Activated CD8-positive, alpha-beta memory T cell treated with anti-CD3 and anti-CD28 coated beads for 36 hours (primary cell): ENCODE measurements around the gene VPS33A. TPM values are rescaled to one million over a fixed set of nuclear protein-coding genes. Genes with fewer than 3 reads are reported as not detected.

Experiments used
- CTCF ChIA-PET: fragments of 350-600 bp; sonication (Branson Sonifier 250); formaldehyde crosslinking; loops from one replicate; lab custom pipeline; 2021; ENCODE audit warnings: antibody characterized with exemption; lab: Charles Lee
- POLR2A ChIA-PET: fragments of 350-600 bp; sonication (Branson Sonifier 250); formaldehyde crosslinking; loops from one replicate; lab custom pipeline; 2021; ENCODE audit warnings: antibody characterized with exemption; lab: Charles Lee
- total RNA-seq, 2 experiments: library from RNA; stranded (reverse); gene quantifications; one replicate each; pipeline ENCODE4 v1.2.3, GENCODE V29; 2021

The VPS33A gene
- total RNA-seq, 2 experiments from 2014 or later: 37.2 to 40.7 TPM

GRCh38 chr12:122194804-122195203 lies 71.5 kb downstream of the VPS33A start:
- POLR2A ChIA-PET: no interaction called here
- CTCF ChIA-PET: interaction anchor here (0.8 to 3.6 kb wide), 4 partner anchors 12 to 400 kb away, joined by 3 to 10 read pairs (median 4); partner anchors contain the start of gene LRRC43

GRCh38 chr12:122192441-122192840 lies 73.9 kb downstream of the VPS33A start:
- POLR2A ChIA-PET: no interaction called here

GRCh38 chr12:122190842-122191668 lies 75.2 kb downstream of the VPS33A start:
- POLR2A ChIA-PET: interaction anchor here (1.1 kb wide), 1 partner anchor 14 kb away, joined by 4 read pairs; no protein-coding TSS in a partner anchor

More at GRCh38 chr12:122192441-122192840, 73.9 kb downstream of the VPS33A start:
- CTCF ChIA-PET: interaction anchor here (1.3 to 1.4 kb wide), 2 partner anchors 69 to 138 kb away, joined by 4 to 6 read pairs; no protein-coding TSS in a partner anchor

GRCh38 chr12:122189626-122190475 lies 76.4 kb downstream of the VPS33A start:
- ChIA-PET CTCF (interaction anchor here (0.7 to 2.2 kb wide), 7 partner anchors 23 to 67 kb away, joined by 3 to 18 read pairs (median 6); no protein-coding TSS in a partner anchor), POLR2A (no interaction called here)

More at GRCh38 chr12:122190842-122191668, 75.2 kb downstream of the VPS33A start:
- CTCF ChIA-PET: interaction anchor here (0.6 to 2.2 kb wide), 19 partner anchors 11 to 137 kb away, joined by 3 to 18 read pairs (median 4); no protein-coding TSS in a partner anchor

- CTCF ChIA-PET: interaction anchor here (0.6 kb wide), 1 partner anchor 335 kb away, joined by 5 read pairs; no protein-coding TSS in a partner anchor
- POLR2A ChIA-PET: interaction anchor here (1.2 kb wide), 1 partner anchor 21 kb away, joined by 4 read pairs; no protein-coding TSS in a partner anchor
These were observed 78.8 kb downstream of the VPS33A start for GRCh38 chr12:122187466-122187865.

- ChIA-PET CTCF (no interaction called here), POLR2A (no interaction called here)
These were observed 80.7 kb downstream of the VPS33A start for GRCh38 chr12:122185494-122186082.

GRCh38 chr12:122185079-122185478 lies 81.2 kb downstream of the VPS33A start:
- ChIA-PET POLR2A (no interaction called here), CTCF (no interaction called here)

- ChIA-PET CTCF (no interaction called here), POLR2A (no interaction called here)
These were observed 81.8 kb downstream of the VPS33A start for GRCh38 chr12:122184517-122184916.

GRCh38 chr12:122183588-122183940 lies 82.7 kb downstream of the VPS33A start:
- ChIA-PET POLR2A (no interaction called here), CTCF (no interaction called here)

GRCh38 chr12:122182887-122183587 lies 83.3 kb downstream of the VPS33A start, which contains the start of gene LRRC43:
LRRC43 (plus strand) TSS chr12:122183123; CDS start chr12:122183145, 22 bp downstream.
- POLR2A ChIA-PET: interaction anchor here (0.6 kb wide), 1 partner anchor 21 kb away, joined by 3 read pairs; no protein-coding TSS in a partner anchor
- CTCF ChIA-PET: interaction anchor here (0.5 to 1.2 kb wide), 5 partner anchors 12 to 94 kb away, joined by 3 to 6 read pairs (median 3); no protein-coding TSS in a partner anchor

Other genes with a start within 250 kb of the VPS33A start
- 1 to 10 TPM; 3.7 to 4.0 TPM for gene BCL7A, start 244.6 kb downstream of the VPS33A start, total RNA-seq
- 10 to 100 TPM; 32.2 to 32.5 TPM for gene MLXIP, start 187.7 kb downstream of the VPS33A start, total RNA-seq
- 1 to 10 TPM; 2.0 to 3.4 TPM for gene IL31, start 92.3 kb downstream of the VPS33A start, total RNA-seq
- under 1 TPM in 1 of 2 experiments, not detected in 1; 0.11 TPM for gene LRRC43, start 83.4 kb downstream of the VPS33A start, total RNA-seq
- gene B3GNT4, start 62.8 kb downstream of the VPS33A start, total RNA-seq: under 1 TPM; 0.46 to 0.63 TPM
- gene DIABLO, start 40.4 kb downstream of the VPS33A start, total RNA-seq: 10 to 100 TPM; 58.2 to 61.0 TPM
- 10 to 100 TPM; 42.5 to 47.2 TPM for gene CLIP1, start 156.2 kb upstream of the VPS33A start, total RNA-seq
- 10 to 100 TPM; 35.2 to 37.6 TPM for gene ZCCHC8, start 234.4 kb upstream of the VPS33A start, total RNA-seq